ENCODE data around the gene KCNJ10.

Gene KCNJ10

DNA sequence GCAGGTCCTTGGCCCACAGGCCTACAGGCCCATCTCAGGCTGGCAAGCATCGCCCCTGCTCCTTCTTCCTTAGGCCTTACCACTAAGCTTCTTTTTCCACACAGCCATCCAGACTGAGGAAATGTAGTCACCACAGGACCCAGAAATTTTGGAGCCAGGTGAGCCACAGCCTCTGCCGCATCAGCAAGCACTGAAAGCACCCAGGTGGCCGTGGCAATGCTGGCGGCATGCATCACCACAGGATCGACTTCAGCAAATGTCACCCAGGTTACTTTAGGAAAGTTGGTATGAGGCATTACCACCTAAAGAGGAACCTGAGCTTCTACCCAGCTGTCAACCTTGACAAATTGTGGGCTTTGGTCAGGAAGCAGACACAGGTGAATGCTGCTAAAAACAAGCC is 49.8 kb downstream of the KCNJ10 start:
- no peak for DNase-seq

GRCh38 chr1:160018900-160019299 is 51.1 kb downstream of the KCNJ10 start:
- DNase-seq: no peak

DNA sequence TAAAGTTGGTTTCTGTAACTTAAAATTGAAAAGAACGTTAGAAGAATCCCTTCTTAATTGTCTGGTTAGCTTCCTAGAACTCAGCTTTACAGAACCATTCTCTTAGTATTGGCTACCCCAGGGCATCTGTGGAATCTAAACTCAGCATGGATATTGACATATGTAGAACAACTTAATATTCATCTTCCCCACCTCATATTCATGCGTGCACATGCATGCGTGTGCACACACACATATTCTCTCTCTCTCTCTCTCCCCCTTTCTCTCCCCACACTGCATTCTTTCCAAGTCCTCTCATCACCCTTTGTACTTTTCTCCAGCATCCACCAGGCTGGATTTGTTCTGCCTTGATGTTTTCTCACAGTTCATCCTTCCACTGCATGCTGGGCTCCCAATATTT is 51.6 kb downstream of the KCNJ10 start:
- no peak for DNase-seq

DNA sequence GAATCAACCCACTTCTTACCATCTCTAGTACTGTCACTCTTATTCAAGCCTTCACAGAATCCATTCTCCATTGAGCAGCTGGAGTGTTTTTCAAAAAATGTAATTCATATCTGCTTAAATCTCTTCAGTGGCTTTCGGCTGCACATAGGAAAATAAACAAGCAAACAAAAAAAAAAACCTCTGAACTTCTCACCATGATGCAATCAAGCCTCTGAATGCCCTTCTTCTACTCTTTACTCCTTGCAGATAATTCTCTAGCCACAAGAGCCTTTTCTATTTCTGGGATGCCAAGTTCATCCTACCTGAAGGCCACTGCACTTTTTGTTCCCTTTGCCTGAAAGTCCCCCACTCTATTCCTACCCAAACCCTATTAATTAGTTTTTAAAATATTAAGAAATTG is 52.4 kb downstream of the KCNJ10 start:
- DNase-seq: no peak

GRCh38 chr1:160011781-160012180 is 58.2 kb downstream of the KCNJ10 start:
- DNase-seq: no peak

- no peak for DNase-seq
These were observed 60.2 kb downstream of the KCNJ10 start for GRCh38 chr1:160009801-160010200.

DNA sequence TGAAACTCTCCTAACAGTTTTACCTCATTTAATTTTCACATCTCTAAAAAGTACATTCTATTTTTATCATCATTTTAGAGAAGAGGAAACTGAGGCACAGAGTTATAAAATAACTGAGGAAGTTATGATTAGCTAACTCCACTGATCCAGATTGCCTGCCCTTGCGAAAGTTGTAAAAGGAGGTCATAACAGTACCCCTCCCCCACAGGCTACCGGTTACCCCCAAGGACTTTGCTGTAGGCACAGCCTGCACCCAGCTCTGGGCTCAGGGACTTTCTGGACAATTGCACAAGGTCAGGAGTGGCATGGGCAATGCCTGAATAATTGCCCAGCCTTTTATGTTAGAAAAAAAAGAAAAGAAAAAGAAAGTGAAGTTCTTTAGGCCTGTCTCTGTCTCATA is 60.9 kb downstream of the KCNJ10 start:
- no peak for DNase-seq

- DNase-seq: peak; percentile 58
These were observed 62.3 kb downstream of the KCNJ10 start for GRCh38 chr1:160007577-160008200.

GRCh38 chr1:160006312-160006940 is 63.5 kb downstream of the KCNJ10 start:
- DNase-seq: peak; percentile 79

DNA sequence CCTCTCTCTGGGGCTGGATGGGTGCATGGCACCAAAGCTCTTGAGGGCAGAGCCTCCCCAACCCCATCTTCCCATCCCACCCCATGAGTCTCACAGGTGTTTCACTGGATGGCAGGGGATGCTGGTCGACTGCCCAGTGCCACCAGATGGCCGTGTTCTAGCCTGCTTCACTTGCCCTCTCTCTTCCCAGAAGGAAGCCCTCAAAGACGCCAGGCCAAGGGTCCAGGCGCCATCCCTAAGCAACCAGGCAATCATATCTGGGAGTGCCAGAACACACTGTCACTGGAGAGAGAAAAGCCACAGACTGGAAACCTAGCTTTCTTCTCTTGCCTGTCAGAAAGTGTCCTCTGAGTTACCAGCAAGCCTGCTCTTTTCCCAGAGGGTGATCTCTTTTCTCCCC is 64.9 kb downstream of the KCNJ10 start:
- no peak for DNase-seq

DNA sequence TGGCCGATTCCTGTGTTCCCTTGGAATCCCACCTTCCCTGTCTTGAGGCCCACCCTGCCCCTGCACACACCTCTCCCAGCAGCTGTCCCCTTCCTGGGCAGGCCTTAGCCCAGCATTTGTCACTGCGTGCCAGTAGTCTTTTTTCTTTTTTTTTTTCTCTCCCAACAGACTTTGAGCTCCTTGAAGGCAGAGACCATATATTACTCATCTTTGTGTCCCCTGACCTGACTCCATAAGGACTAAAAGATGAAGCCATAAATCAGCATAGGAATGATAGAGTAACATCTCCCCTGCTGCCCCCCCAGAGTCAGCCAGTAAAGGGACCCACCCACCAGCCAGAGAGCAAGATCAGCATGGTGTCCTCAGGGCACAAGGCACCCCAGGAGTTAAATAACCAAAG is 65.5 kb downstream of the KCNJ10 start:
- no peak for DNase-seq

DNA sequence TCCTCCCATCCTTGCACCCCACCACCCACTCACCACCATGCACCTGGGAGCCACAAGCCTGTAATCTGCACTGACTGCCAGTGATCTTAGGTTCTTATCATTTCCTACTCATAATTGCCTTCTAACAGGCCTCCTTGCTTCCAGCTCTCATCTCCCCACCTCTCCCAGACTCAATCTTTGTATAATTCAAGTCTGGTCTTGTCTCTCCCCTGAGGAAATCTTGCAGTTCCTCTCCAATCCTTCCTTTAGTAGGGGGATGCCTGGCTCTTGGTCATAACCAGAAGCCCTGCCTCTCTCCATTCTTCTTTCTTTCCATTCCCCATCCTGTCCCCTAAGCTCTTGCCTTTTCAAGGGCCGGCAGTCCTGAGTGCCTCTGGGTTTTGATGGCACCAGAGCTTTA is 66.0 kb downstream of the KCNJ10 start:
- no peak for DNase-seq

DNA sequence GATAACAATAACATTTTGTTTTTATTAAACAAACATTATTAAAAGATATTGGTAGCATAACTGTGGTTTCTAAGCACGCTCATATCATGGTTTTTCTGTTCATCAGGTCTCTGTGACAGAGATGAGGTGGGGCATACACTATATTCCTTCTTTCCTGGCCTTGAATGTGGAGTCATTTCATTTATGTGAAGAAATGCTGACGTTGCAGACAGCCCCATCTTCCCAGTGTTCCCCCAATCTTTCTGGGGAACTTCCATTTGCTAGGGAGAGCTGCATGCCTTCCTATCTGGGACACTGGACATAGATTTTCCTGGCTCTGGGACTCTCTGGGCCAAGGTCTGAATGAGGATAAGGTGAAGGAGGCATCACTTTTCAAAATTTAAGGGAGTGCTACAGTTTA is 68.5 kb downstream of the KCNJ10 start:
- DNase-seq: no peak

- DNase-seq: no peak
These were observed 70.8 kb downstream of the KCNJ10 start for GRCh38 chr1:159999204-159999603.

DNA sequence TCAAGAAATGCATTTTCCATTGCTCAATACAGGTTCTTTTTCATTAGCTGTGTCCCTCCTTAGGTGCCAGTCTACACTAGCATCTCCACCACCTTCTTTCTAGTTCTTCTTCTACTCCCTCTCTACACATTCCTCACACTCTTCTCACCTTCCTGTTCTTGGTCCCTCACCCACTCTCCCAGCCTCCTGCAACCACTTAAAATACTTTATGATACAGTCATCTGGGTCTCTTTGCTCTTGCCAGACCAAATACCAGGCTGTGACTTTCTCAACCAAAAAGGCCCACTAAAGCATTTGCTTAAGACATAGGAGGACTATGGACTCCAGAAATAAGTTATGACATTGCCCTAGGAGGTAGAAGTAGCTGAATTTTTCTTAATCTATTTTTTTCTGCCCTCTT is 73.3 kb downstream of the KCNJ10 start:
- DNase-seq: no peak

DNA sequence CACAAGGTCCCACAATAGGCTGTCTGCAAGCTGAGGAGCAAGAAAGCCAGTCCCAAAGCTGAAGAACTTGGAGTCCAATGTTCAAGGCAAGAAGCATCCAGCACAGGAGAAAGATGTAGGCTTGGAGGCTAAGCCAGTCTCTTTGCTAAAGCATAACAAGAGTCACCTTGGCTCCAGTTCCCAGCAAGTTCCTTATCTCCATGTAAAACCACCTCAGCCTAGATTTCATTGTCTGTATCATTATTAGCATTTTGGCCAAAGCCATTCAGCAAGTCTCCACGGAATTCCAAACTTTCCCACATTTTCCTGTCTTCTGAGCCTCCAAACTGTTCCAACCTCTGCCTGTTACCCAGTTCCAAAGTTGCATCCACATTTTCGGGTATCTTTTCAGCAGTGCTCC is 75.1 kb downstream of the KCNJ10 start:
- DNase-seq: no peak

- no peak for DNase-seq
These were observed 76.0 kb downstream of the KCNJ10 start for GRCh38 chr1:159993911-159994310.

DNA sequence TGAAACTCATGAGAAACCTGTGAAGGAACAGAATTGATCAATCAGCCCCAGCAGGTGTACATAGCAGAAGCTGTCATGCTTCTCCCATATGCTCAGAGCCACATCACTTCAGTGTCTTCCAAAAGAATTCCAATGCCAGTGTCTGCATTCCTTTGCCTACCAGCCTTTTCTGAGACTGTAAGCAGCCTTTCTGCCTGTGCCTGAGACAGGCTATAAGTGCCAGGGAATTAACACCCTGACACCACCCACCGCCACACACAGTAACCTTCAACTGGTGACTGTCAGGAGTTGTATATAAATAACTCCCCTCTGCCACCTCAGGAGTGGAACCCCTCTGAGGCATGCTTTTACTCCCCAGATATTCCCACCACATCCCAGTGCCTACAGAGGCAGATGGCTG is 77.8 kb downstream of the KCNJ10 start:
- DNase-seq: no peak

DNA sequence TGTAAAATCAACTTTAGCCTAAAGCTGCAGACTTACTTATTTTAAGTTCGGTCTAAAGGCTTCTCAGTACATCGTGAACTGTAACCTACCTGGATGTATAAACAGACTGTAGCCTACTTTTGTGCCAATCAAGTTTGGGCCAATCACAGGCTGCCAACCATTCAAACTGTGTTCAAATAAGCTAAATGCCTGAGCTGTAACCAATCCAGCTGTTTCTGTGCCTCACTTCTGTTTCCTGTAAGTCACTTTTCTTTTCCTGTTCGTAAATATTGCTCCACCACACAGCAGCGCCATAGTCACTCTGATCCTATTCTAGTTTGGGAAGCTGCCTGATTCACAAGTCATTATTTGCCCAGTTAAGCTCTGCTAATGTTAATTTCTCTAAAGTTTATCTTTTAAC is 78.4 kb downstream of the KCNJ10 start:
- peak; percentile 1 for DNase-seq

- DNase-seq: no peak
These were observed 80.0 kb downstream of the KCNJ10 start for GRCh38 chr1:159990005-159990404.

DNA sequence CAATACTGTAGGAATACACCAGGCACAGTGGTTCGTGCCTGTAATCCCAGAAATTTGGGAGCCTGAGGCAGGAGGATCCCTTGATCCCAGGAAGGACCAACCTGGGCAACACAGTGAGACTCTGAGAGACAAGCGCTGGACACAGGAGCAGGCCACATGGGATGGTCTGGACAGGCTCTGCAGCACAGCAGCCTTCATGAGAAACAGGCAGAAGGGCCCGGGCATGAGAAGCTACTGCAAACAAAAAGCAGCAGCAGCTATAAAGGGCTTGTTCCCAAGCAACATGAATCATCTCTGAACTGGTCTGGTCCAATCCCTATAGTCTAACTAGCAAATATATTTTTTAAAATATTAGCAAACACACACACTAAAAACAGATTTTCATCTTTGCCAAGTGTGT is 80.4 kb downstream of the KCNJ10 start:
- no peak for DNase-seq

DNA sequence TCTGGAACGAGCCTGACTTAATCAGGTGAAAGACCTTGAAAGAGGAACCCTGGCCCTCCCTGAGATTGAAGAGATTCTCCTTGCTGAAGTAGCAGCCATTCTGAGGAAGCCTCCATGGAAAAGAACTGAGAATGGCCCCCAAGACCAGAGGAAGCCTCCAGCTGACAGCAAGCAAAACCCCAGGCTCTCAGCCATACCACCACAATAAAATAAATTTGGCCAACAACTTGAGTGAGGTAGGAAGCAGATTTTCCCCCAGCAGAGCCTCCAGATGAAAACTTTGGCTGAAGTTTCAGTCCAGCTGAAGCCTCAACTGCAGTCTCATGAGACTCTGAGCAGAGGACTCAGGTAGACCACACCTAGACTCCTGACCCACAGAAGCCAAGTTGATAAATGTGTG is 82.0 kb downstream of the KCNJ10 start:
- DNase-seq: no peak

DNA sequence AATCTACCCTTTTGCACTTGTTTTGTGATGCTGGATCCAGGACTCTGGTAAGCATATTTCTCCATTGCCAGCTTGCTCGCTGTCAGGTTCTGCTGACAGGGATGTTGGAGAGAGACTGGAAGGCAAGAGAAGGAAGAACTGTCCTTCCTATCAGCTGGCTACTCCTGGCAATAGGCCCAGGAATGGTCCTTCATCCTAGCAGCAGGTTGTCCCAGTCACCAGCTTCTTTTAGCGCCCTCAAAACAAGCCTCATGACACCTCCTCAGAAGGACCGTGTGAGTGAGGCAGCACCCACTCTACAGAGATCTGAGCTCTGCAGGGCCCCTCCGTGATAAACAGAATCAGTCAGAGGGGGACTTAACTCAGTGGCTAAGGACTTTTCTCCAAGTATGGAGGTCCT is 82.8 kb downstream of the KCNJ10 start:
- no peak for DNase-seq

GRCh38 chr1:159986531-159986930 is 83.4 kb downstream of the KCNJ10 start:
- no peak for DNase-seq

- no peak for DNase-seq
These were observed 83.9 kb downstream of the KCNJ10 start for GRCh38 chr1:159986093-159986492.

Measured in CD4-positive, alpha-beta T cell treated with Interleukin-17A for 1 hour (primary cell).